Measurements from ENCODE around the gene IGFN1. TPM values are rescaled to one million over a fixed set of nuclear protein-coding genes. Genes with fewer than 3 reads are reported as not detected.
A peak's percentile ranks its signal among the peaks of the same experiment; 100 is the strongest.

Gene IGFN1
- total and polyA plus RNA-seq, 9 of the 15 experiments (the other 6 are each of a cell fraction or from before 2014, with no cell fraction given), result 0.04 TPM; not detected in 8

DNA sequence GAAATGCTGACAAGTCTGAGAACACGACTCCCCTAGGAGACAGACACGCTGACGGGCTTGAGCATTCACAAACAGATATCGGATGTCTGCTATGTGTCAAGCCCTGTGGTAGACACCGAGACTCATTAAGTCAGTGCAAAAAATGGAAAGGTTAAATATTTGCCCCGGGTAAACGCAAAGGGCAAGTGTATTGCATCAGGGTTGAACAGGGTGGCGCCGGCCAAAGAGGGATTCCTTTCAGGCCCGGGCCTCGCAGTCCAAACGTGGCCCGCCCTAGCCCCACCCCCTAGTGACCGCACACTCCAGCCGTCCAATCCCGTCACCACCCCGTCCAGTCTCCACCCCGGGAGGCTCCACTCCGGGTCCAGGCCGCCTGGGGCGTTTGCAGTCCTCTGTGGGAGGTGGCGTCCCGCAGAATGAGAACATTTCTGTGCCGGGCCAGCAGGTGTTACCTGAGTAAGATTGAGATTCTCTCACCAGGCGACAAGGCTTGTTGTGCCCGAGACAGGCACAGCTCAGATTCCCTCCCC lies 20.0 kb upstream of the IGFN1 start (continued):
- TF ChIP-seq BCOR (IDR thresholded peaks at IDR 0.05), result 0 out of 2 replicates have a peak, but pooled peaks have one; percentile 38
- TF ChIP-seq, protein P1, sequence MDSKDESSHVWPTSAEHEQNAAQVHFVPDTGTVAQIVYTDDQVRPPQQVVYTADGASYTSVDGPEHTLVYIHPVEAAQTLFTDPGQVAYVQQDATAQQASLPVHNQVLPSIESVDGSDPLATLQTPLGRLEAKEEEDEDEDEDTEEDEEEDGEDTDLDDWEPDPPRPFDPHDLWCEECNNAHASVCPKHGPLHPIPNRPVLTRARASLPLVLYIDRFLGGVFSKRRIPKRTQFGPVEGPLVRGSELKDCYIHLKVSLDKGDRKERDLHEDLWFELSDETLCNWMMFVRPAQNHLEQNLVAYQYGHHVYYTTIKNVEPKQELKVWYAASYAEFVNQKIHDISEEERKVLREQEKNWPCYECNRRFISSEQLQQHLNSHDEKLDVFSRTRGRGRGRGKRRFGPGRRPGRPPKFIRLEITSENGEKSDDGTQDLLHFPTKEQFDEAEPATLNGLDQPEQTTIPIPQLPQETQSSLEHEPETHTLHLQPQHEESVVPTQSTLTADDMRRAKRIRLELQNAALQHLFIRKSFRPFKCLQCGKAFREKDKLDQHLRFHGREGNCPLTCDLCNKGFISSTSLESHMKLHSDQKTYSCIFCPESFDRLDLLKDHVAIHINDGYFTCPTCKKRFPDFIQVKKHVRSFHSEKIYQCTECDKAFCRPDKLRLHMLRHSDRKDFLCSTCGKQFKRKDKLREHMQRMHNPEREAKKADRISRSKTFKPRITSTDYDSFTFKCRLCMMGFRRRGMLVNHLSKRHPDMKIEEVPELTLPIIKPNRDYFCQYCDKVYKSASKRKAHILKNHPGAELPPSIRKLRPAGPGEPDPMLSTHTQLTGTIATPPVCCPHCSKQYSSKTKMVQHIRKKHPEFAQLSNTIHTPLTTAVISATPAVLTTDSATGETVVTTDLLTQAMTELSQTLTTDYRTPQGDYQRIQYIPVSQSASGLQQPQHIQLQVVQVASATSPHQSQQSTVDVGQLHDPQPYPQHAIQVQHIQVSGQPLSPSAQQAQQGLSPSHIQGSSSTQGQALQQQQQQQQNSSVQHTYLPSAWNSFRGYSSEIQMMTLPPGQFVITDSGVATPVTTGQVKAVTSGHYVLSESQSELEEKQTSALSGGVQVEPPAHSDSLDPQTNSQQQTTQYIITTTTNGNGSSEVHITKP (IDR thresholded peaks at IDR 0.05; ENCODE audit: partially characterized antibody), result peak; percentile 87
- no peak for TF ChIP-seq TFAM (CRISPR knock-in tag; conservative IDR thresholded peaks at IDR 0.05)
- no peak for TF ChIP-seq EWSR1 (IDR thresholded peaks at IDR 0.05; ENCODE audit: borderline replicate concordance, low read depth, partially characterized antibody)
- TF ChIP-seq MCM2 (IDR thresholded peaks at IDR 0.05; ENCODE audit: low read depth), result no peak
- no peak for TF ChIP-seq SRSF9 (IDR thresholded peaks at IDR 0.05; ENCODE audit: borderline replicate concordance, low read depth, low read length)
- TF ChIP-seq TCF7 (IDR thresholded peaks at IDR 0.05; ENCODE audit: borderline replicate concordance), result no peak
- no peak for TF ChIP-seq PRPF4 (IDR thresholded peaks at IDR 0.05; ENCODE audit: insufficient read depth, low read depth, low read length, poor library complexity, severe bottlenecking)
- no peak for TF ChIP-seq MXI1 (IDR thresholded peaks at IDR 0.05; ENCODE audit: low read depth, low read length)
- TF ChIP-seq RUNX1 (IDR thresholded peaks at IDR 0.05; ENCODE audit: low read depth), result no peak
- no peak for TF ChIP-seq HNRNPUL1 (IDR thresholded peaks at IDR 0.05; ENCODE audit: low read length)
- no peak for TF ChIP-seq NELFE (IDR thresholded peaks at IDR 0.05; ENCODE audit: insufficient read depth, insufficient read length)
- peak; percentile 94 for TF ChIP-seq POLR2G (IDR thresholded peaks at IDR 0.05; ENCODE audit: low read depth, low read length)
- no peak for TF ChIP-seq CBFA2T2 (conservative IDR thresholded peaks at IDR 0.05)
- no peak for TF ChIP-seq TGIF2 (CRISPR knock-in tag; IDR thresholded peaks at IDR 0.05)
- TF ChIP-seq SETDB1 (IDR thresholded peaks at IDR 0.05; ENCODE audit: low read length), result no peak
- TF ChIP-seq NR4A1 (CRISPR knock-in tag; IDR thresholded peaks at IDR 0.05), result no peak
- TF ChIP-seq NR4A1 (tag; IDR thresholded peaks at IDR 0.05), result no peak
- peak; percentile 70 for TF ChIP-seq SMARCA4 (IDR thresholded peaks at IDR 0.05)
- TF ChIP-seq ZNF354B (CRISPR knock-in tag; IDR thresholded peaks at IDR 0.05), result no peak; the same call in 1 of the 2 replicates
- TF ChIP-seq SLC30A9 (CRISPR knock-in tag; IDR thresholded peaks at IDR 0.05), result no peak

Measured in K562 (cell line).